ENCODE measurements around the gene RHBDF1. TPM values are rescaled to one million over a fixed set of nuclear protein-coding genes. Genes with fewer than 3 reads are reported as not detected.

RHBDF1 gene
- total RNA-seq, 4 donors from 2014 or later = 17.7 to 66.8 (median 18.8) TPM

GRCh38 chr16:94918-95265 is 22.5 kb upstream of the RHBDF1 start:
- TF ChIP-seq CTCF (IDR thresholded peaks at IDR 0.05) = no peak
- DNase-seq (ENCODE audit: low spot score) = no peak
- no peak for ATAC-seq (ENCODE audit: low FRiP score)

DNA sequence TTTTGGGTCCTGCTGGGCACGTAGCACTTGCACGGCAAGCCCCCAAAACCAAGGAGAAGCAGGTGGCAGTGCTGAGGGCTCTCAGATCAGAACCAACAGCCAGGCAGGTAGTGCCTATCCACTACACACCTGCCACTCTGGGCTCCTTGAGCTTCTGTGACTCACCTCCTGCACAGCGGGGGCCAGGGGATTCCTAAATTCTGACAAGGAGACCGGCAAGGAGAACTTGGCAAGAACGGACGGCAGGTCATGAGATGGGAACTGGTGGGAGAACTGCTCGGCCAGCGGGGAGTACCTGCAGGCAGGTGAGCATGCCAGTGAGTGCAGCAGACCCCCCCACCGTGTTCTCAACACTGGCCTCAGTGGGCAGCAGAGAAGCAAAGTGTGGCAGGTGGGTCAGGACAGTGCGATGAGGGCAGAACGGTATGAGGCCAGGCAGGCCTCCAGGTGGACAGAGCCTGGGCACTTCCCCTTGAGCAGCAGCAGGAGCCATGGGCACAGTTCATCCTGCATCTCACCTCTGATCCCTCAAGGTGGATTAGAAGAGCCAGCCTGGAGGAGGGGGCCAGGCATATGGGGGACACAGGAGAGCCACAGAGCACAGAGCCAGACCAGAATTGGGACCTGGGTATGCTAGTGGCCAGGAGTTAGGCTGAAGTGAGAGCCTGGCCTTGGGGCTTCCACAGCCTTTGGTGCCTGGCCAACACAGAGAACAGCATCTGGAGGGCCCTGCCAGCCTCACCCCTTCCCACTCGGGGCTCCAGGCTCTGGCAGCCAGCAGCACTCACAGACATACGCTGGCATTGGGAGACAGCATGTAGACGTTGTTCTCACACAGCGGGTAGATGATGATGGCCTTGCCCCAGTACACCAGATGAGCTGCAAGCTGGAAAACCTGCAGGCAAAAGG is 20.3 kb upstream of the RHBDF1 start:
- ATAC-seq (ENCODE audit: low FRiP score) = no peak
- TF ChIP-seq CTCF (IDR thresholded peaks at IDR 0.05) = no peak

GRCh38 chr16:91484-91883 is 19.1 kb upstream of the RHBDF1 start:
- ATAC-seq (ENCODE audit: low FRiP score) (no peak), DNase-seq (ENCODE audit: low spot score) (no peak)
- no peak for TF ChIP-seq CTCF (IDR thresholded peaks at IDR 0.05)

More for the DNA sequence above, 20.3 kb upstream of the RHBDF1 start:
- DNase-seq (ENCODE audit: low spot score) = no peak

DNA sequence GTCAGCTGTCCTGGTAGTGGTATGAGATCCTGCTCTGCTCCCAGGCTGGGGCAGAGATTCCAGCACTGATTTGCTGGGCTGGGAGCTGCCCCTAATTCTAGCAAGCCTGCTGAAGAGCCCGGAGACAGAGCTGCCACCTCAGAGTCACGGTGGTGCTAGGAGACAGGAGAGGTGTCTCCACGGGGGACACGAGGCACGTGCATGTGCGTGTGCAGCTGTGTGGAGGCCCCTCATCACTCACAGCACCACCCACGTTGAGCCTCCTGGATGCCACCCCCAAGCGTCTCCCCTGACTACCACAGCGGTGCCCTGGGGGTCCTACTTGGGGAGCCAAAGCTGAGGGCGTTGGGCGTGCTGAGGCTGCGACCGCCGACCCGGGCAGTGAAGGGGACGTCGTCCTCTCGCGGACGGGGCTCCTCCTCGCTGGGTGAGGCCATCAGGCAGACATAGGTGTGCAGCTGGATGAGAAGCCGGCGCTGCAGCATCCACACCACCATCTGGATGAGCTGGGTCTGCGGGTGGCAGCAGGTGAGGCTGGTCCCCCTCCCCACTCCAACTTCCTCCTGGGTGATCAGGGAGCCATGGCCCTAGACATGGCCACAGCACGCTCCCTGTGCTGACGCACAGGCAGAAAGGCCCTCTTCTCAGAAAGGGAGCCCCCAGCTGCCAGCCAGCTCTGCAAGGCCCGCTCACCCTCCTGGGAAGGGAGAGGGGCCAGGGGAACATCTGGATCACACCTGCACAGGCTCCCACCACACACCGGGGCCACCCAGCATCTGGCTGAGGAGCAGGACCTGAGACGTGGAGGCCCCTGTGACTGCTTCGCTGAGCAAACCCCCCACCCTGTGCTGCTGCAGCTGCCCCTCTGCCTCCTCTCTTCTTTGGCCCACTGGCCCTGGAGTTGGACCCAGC is 17.2 kb upstream of the RHBDF1 start:
- TF ChIP-seq CTCF (IDR thresholded peaks at IDR 0.05) = no peak
- ATAC-seq (ENCODE audit: low FRiP score) = no peak

GRCh38 chr16:88613-89012 is 16.2 kb upstream of the RHBDF1 start:
- no peak for TF ChIP-seq CTCF (IDR thresholded peaks at IDR 0.05)
- no peak for DNase-seq (ENCODE audit: low spot score)
- no peak for ATAC-seq (ENCODE audit: low FRiP score)

More for the DNA sequence above, 17.2 kb upstream of the RHBDF1 start:
- DNase-seq (ENCODE audit: low spot score) = no peak

- DNase-seq (ENCODE audit: low spot score) (no peak), ATAC-seq (ENCODE audit: low FRiP score) (no peak)
- TF ChIP-seq CTCF (IDR thresholded peaks at IDR 0.05) = no peak
Observed at GRCh38 chr16:86483-86952, 14.1 kb upstream of the RHBDF1 start.
